MM.1S (cell line): ENCODE results near the gene ALPP.

ENCODE experiments used
- EZH2 ChIP-seq: fragments of 300-600 bp; sonication (generic); optimal IDR thresholded peaks from 2 replicates; pipeline ENCODE3; 2017; ENCODE audit warnings: low read depth, mild to moderate bottlenecking, antibody characterized with exemption, low read length, mixed read lengths
- EZH2phosphoT487 ChIP-seq: fragments of 300-600 bp; sonication (generic); IDR thresholded peaks from 2 replicates; pipeline ENCODE4 v1.6.1; 2018; ENCODE audit warnings: antibody characterized with exemption, low read length

- TF ChIP-seq EZH2: no peak
- no peak for TF ChIP-seq EZH2phosphoT487
These were observed 26.7 kb upstream of the ALPP start for GRCh38 chr2:232351686-232352510.
